HFF-Myc (cell line): ENCODE results near the gene ATP2A2.
"Not testable (repeated sequence)": the region's sequence is repeated elsewhere in the genome, so short reads cannot be mapped to it uniquely, and the experiment has no call there.

Source experiments
- DNase-seq: peaks from one replicate; pipeline ENCODE4 v3.0.0-alpha.2; 2011; ENCODE audit warnings: low read depth; ENCODE audit errors: extremely low read depth
- H3K4me3 ChIP-seq: replicated peaks from 2 replicates; pipeline ENCODE4 v1.5.1; 2011; ENCODE audit warnings: low read depth, mild to moderate bottlenecking, control low read depth, low read length
- CTCF ChIP-seq: IDR thresholded peaks from 2 replicates; pipeline ENCODE4 v1.5.1; 2012; ENCODE audit warnings: mild to moderate bottlenecking, low read depth, low read length, control low read depth; ENCODE audit errors: missing control alignments

Gene ATP2A2

GRCh38 chr12:110249716-110250225 is 31.3 kb upstream of the ATP2A2 start:
- no peak overlapping the region for H3K4me3 ChIP-seq
- no peak for DNase-seq
- TF ChIP-seq CTCF: no peak

GRCh38 chr12:110251381-110251780 is 29.7 kb upstream of the ATP2A2 start:
- no peak for DNase-seq
- no peak overlapping the region for H3K4me3 ChIP-seq
- no peak for TF ChIP-seq CTCF

- no peak overlapping the region for H3K4me3 ChIP-seq
- TF ChIP-seq CTCF: no peak
These were observed 28.3 kb upstream of the ATP2A2 start for GRCh38 chr12:110252716-110253115.

GRCh38 chr12:110253176-110253575 is 27.9 kb upstream of the ATP2A2 start:
- H3K4me3 ChIP-seq: no peak overlapping the region
- TF ChIP-seq CTCF: no peak
- no peak for DNase-seq

More at GRCh38 chr12:110252716-110253115, 28.3 kb upstream of the ATP2A2 start:
- no peak for DNase-seq

GRCh38 chr12:110254971-110255540 is 26.0 kb upstream of the ATP2A2 start:
- no peak for TF ChIP-seq CTCF
- DNase-seq: no peak
- H3K4me3 ChIP-seq: no peak overlapping the region

- DNase-seq, H3K4me3 ChIP-seq: not testable (repeated sequence)
These were observed 25.1 kb upstream of the ATP2A2 start for GRCh38 chr12:110255890-110256456.

GRCh38 chr12:110256780-110257431 is 24.1 kb upstream of the ATP2A2 start:
- H3K4me3 ChIP-seq: no peak overlapping the region
- TF ChIP-seq CTCF: no peak
- no peak for DNase-seq
